Small intestine (tissue), 7 donors: ENCODE results near the gene ANKS1B. TPM values are rescaled to one million over a fixed set of nuclear protein-coding genes. Genes with fewer than 3 reads are reported as not detected.
A peak's percentile ranks its signal among the peaks of the same experiment; 100 is the strongest.
"Not testable (repeated sequence)": the region's sequence is repeated elsewhere in the genome, so short reads cannot be mapped to it uniquely, and the experiment has no call there.

Source experiments
- DNase-seq, 2 donors: peaks; one replicate each; pipeline versions ENCODE4 v3.0.0 to v3.0.0-alpha.2; 2013
- FAIRE-seq: peaks from 2 replicates; lab custom pipeline; 2012; peaks lifted over from hg19 to GRCh38; lab: Jason Lieb, UNC
- H3K27ac ChIP-seq, 3 donors: one replicate each; pipeline ENCODE4 v1.5.1; 2013; ENCODE audit warnings: low read length in 2 of 3, mild to moderate bottlenecking in 2 of 3, control low read depth in 1 of 3, inconsistent platforms in 1 of 3, low read depth in 1 of 3, moderate library complexity in 1 of 3
- H3K27me3 ChIP-seq, 3 donors: one replicate each; pipeline ENCODE4 v1.6.1; 2013; ENCODE audit warnings: low read length in 3 of 3, inconsistent platforms in 1 of 3; ENCODE audit not compliant: control insufficient read depth in 3 of 3, insufficient read depth in 3 of 3
- H3K36me3 ChIP-seq, 3 donors: one replicate each; pipeline ENCODE4 v1.6.1; 2013; ENCODE audit warnings: low read length in 3 of 3, inconsistent platforms in 1 of 3, low read depth in 1 of 3, mild to moderate bottlenecking in 1 of 3, moderate library complexity in 1 of 3; ENCODE audit not compliant: control insufficient read depth in 3 of 3, insufficient read depth in 2 of 3
- H3K4me1 ChIP-seq, 3 donors: one replicate each; pipeline ENCODE4 v1.6.1; 2013; ENCODE audit warnings: low read length in 2 of 3, inconsistent platforms in 1 of 3, low read depth in 1 of 3, mild to moderate bottlenecking in 1 of 3, moderate library complexity in 1 of 3; ENCODE audit not compliant: control insufficient read depth in 3 of 3, insufficient read depth in 2 of 3
- H3K4me3 ChIP-seq, 3 donors: one replicate each; pipeline ENCODE4 v1.5.1; 2013; ENCODE audit warnings: low read length in 3 of 3, control low read depth in 1 of 3, inconsistent platforms in 1 of 3, low read depth in 1 of 3, mild to moderate bottlenecking in 1 of 3, moderate library complexity in 1 of 3
- H3K9me3 ChIP-seq, 2 donors: one replicate each; pipeline ENCODE4 v1.6.1; 2013; ENCODE audit warnings: low read depth in 1 of 2, low read length in 1 of 2; ENCODE audit not compliant: control insufficient read depth in 2 of 2, insufficient read depth in 1 of 2
- WGBS, 3 donors: extraction: QIAGEN DNeasy Blood & Tissue Kit; methylation state at CpG; one replicate each; pipeline ENCODE4 v1.1.7; 2013; 5-methylcytosine and 5-hydroxymethylcytosine counted together
- polyA plus RNA-seq, 4 donors: library from polyadenylated mRNA; stranded (reverse) in 3 of 4; unstranded in 1 of 4; fragments of 200-250 nt in 3 of 4; fragments of 120-200 nt in 1 of 4; gene quantifications; one replicate each; pipeline versions ENCODE4 v1.2.1 to v1.2.3, GENCODE V29; 2013
- donor health status: healthy with polysubstance abuse.
- donor health status: control.
- donor health status: control.
- donor health status: Bipolar disorder and iron deficiency.
- donor health status: healthy.

ANKS1B gene
- polyA plus RNA-seq, 4 donors, result 0.44 to 0.72 TPM; not detected in 2

- Histone ChIP-seq H3K36me3 (no peaks in the 10 kb centered on the region), H3K4me3 (no peak overlapping the region), H3K27ac (no peak overlapping the region), H3K9me3 (no peaks in the 10 kb centered on the region), H3K27me3 (no peaks in the 10 kb centered on the region), H3K4me1 (no peaks in the 10 kb centered on the region)
- FAIRE-seq (no peak), DNase-seq (no peak)
- WGBS, 3 donors, result 78 to 81% (median 80%) methylated on average over 8 of the region's 8 CpGs
These were observed 159.7 kb downstream of the ANKS1B start for GRCh38 chr12:99824900-99825542.

- H3K27me3 ChIP-seq, result no peaks in the 10 kb centered on the region
- FAIRE-seq, result no peak
- H3K27ac ChIP-seq, result no peak overlapping the region
- H3K4me3 ChIP-seq, result no peak overlapping the region
- H3K9me3 ChIP-seq, result no peaks in the 10 kb centered on the region
- no peaks in the 10 kb centered on the region for H3K4me1 ChIP-seq
- no peak for DNase-seq
- no peaks in the 10 kb centered on the region for H3K36me3 ChIP-seq
These were observed 162.5 kb downstream of the ANKS1B start for GRCh38 chr12:99822273-99822672.

GRCh38 chr12:99810718-99811593 lies 173.8 kb downstream of the ANKS1B start:
- FAIRE-seq (peak; percentile 41), DNase-seq (peak; percentile 49 to 61)
- Histone ChIP-seq H3K4me3 (no peak overlapping the region), H3K9me3 (no peaks in the 10 kb centered on the region), H3K27me3 (no peaks in the 10 kb centered on the region), H3K36me3 (no peaks in the 10 kb centered on the region), H3K27ac (peak overlapping the region in 1 of 3 donors; percentile 28), H3K4me1 (no peaks in the 10 kb centered on the region)
- 7 to 23% (median 8%) methylated on average over 2 of the region's 2 CpGs for WGBS, 3 donors

GRCh38 chr12:99809909-99810308 lies 174.8 kb downstream of the ANKS1B start:
- no peak overlapping the region for H3K4me3 ChIP-seq
- no peaks in the 10 kb centered on the region for H3K9me3 ChIP-seq
- 15 to 55% (median 35%) methylated on average over 8 of the region's 8 CpGs for WGBS, 3 donors
- DNase-seq, result peak; percentile 43 to 79
- FAIRE-seq, result no peak
- no peaks in the 10 kb centered on the region for H3K4me1 ChIP-seq
- peak overlapping the region in 1 of 3 donors; percentile 28 for H3K27ac ChIP-seq
- no peaks in the 10 kb centered on the region for H3K27me3 ChIP-seq
- H3K36me3 ChIP-seq, result no peaks in the 10 kb centered on the region

GRCh38 chr12:99806304-99806703 lies 178.4 kb downstream of the ANKS1B start:
- H3K4me3 ChIP-seq, result no peak overlapping the region
- H3K27ac ChIP-seq, result no peak overlapping the region
- 87 to 93% (median 88%) methylated on average over 9 of the region's 9 CpGs for WGBS, 3 donors
- FAIRE-seq (no peak), DNase-seq (no peak)
- no peaks in the 10 kb centered on the region for H3K27me3 ChIP-seq
- no peaks in the 10 kb centered on the region for H3K36me3 ChIP-seq
- no peaks in the 10 kb centered on the region for H3K4me1 ChIP-seq
- H3K9me3 ChIP-seq, result no peaks in the 10 kb centered on the region

GRCh38 chr12:99804715-99805114 lies 180.0 kb downstream of the ANKS1B start:
- no peak for DNase-seq
- FAIRE-seq, result no peak

GRCh38 chr12:99800605-99801004 lies 184.1 kb downstream of the ANKS1B start:
- Histone ChIP-seq H3K9me3 (no peaks in the 10 kb centered on the region), H3K36me3 (no peaks in the 10 kb centered on the region), H3K27me3 (no peaks in the 10 kb centered on the region), H3K27ac (no peak overlapping the region), H3K4me3 (no peak overlapping the region), H3K4me1 (no peaks in the 10 kb centered on the region)
- DNase-seq (no peak), FAIRE-seq (no peak)
- WGBS, 3 donors, result 90 to 93% (median 91%) methylated on average over 2 of the region's 2 CpGs

More at GRCh38 chr12:99804715-99805114, 180.0 kb downstream of the ANKS1B start:
- Histone ChIP-seq H3K27ac (no peak overlapping the region), H3K9me3 (no peaks in the 10 kb centered on the region), H3K4me3 (no peak overlapping the region), H3K4me1 (no peaks in the 10 kb centered on the region), H3K36me3 (no peaks in the 10 kb centered on the region), H3K27me3 (no peaks in the 10 kb centered on the region)

GRCh38 chr12:99797931-99798330 lies 186.8 kb downstream of the ANKS1B start:
- not testable (repeated sequence) for H3K4me3 ChIP-seq, H3K9me3 ChIP-seq, H3K4me1 ChIP-seq, FAIRE-seq, H3K27me3 ChIP-seq, DNase-seq, H3K36me3 ChIP-seq, H3K27ac ChIP-seq
- 16 to 51% (median 31%) methylated on average over 4 of the region's 4 CpGs for WGBS, 3 donors
